RCC 7860 (cell line): ENCODE data around the gene SH2D3C.
"Not testable (repeated sequence)": the region's sequence is repeated elsewhere in the genome, so short reads cannot be mapped to it uniquely, and the experiment has no call there.

ENCODE experiments used
- DNase-seq: peaks from one replicate; pipeline ENCODE4 v3.0.0-alpha.2; 2015; ENCODE audit warnings: low spot score
- FAIRE-seq: peaks from 2 replicates; lab custom pipeline; 2012; peaks lifted over from hg19 to GRCh38; lab: Jason Lieb, UNC

The SH2D3C gene

GRCh38 chr9:127785933-127786772 is 7.7 kb upstream of the SH2D3C start, which contains the start of gene CDK9:
CDK9 (plus strand) TSS chr9:127786034; CDS start chr9:127786149, 115 bp downstream.
- DNase-seq: peak; percentile 73
- no peak for FAIRE-seq

GRCh38 chr9:127785023-127785932 is 6.8 kb upstream of the SH2D3C start:
- FAIRE-seq (no peak), DNase-seq (peak; percentile 51)

GRCh38 chr9:127783111-127784008 is 4.9 kb upstream of the SH2D3C start:
- DNase-seq: no peak
- FAIRE-seq: no peak

- DNase-seq: no peak
- no peak for FAIRE-seq
Observed at GRCh38 chr9:127781806-127782205, 3.3 kb upstream of the SH2D3C start.

GRCh38 chr9:127780909-127781308 is 2.4 kb upstream of the SH2D3C start:
- not testable (repeated sequence) for FAIRE-seq, DNase-seq

- no peak for DNase-seq
- FAIRE-seq: no peak
Observed at GRCh38 chr9:127780126-127780885, 1.8 kb upstream of the SH2D3C start.

- FAIRE-seq (no peak), DNase-seq (no peak)
Observed at GRCh38 chr9:127779136-127779981, 893 bp upstream of the SH2D3C start.

- FAIRE-seq: no peak
Observed at GRCh38 chr9:127777368-127777980, 992 bp downstream of the SH2D3C start.

GRCh38 chr9:127776924-127777289 is 1.6 kb downstream of the SH2D3C start:
- DNase-seq (no peak), FAIRE-seq (no peak)

More at GRCh38 chr9:127777368-127777980, 992 bp downstream of the SH2D3C start:
- no peak for DNase-seq

GRCh38 chr9:127776195-127776923 is 2.1 kb downstream of the SH2D3C start:
- FAIRE-seq (no peak), DNase-seq (no peak)

GRCh38 chr9:127773981-127774380 is 4.5 kb downstream of the SH2D3C start:
- FAIRE-seq (no peak), DNase-seq (no peak)

GRCh38 chr9:127773272-127773671 is 5.2 kb downstream of the SH2D3C start:
- FAIRE-seq (no peak), DNase-seq (no peak)

GRCh38 chr9:127772603-127773002 is 5.9 kb downstream of the SH2D3C start:
- no peak for DNase-seq
- FAIRE-seq: no peak

- FAIRE-seq: no peak
Observed at GRCh38 chr9:127771570-127772189, 6.8 kb downstream of the SH2D3C start.

GRCh38 chr9:127770905-127771569 is 7.4 kb downstream of the SH2D3C start:
- peak; percentile 75 for FAIRE-seq
- DNase-seq: peak; percentile 94

More at GRCh38 chr9:127771570-127772189, 6.8 kb downstream of the SH2D3C start:
- DNase-seq: no peak

- FAIRE-seq (no peak), DNase-seq (no peak)
Observed at GRCh38 chr9:127770583-127770904, 7.9 kb downstream of the SH2D3C start.
